Measurements from ENCODE around the gene PHYHD1. TPM values are rescaled to one million over a fixed set of nuclear protein-coding genes. Genes with fewer than 3 reads are reported as not detected.
A peak's percentile ranks its signal among the peaks of the same experiment; 100 is the strongest.

PHYHD1 gene
- total and polyA plus RNA-seq, 2 of the 4 experiments (the other 2 are of a cell fraction) = 2.2 to 8.4 TPM

- TF ChIP-seq NFE2L2 (IDR thresholded peaks at IDR 0.05; ENCODE audit: low read depth, low read length) (no peak), RAD21 (IDR thresholded peaks at IDR 0.05; ENCODE audit: low read length) (no peak)
Observed at GRCh38 chr9:128881884-128882676, 38.7 kb upstream of the PHYHD1 start, which contains the start of the genes KYAT1 and LRRC8A (continued).

- intact Hi-C loops (cut with micrococcal nuclease) (loop anchor here (5.0 kb wide), 1 partner anchor 64 kb away; the partner anchor contains the start of genes DOLK and NUP188), in situ Hi-C loops (cut with MboI; ENCODE audit: low sequenced_read_pairs) (no loop called here), dilution Hi-C loops (cut with HindIII; ENCODE audit: low sequenced_read_pairs, unreplicated experiment) (no loop called here)
- H3K23ac ChIP-seq (ENCODE audit: low read depth, low read length) = peak overlapping the region; percentile 98
- peak overlapping the region; percentile 91 for H3K27ac ChIP-seq (ENCODE audit: insufficient read depth, low read length)
- peaks cover 10% of the 10 kb centered on the region for H3K4me1 ChIP-seq (ENCODE audit: control insufficient read depth, insufficient read depth, low read length)
- peaks cover 24% of the 10 kb centered on the region for H3K9me1 ChIP-seq (ENCODE audit: insufficient read depth, low read length)
- DNase-seq = no peak
- peak overlapping the region; percentile 100 for H2AK5ac ChIP-seq (ENCODE audit: low read depth, low read length)
- peak overlapping the region; percentile 84 for H4K91ac ChIP-seq (ENCODE audit: insufficient read depth, low read depth, low read length)
- no peaks in the 10 kb centered on the region for H3K27me3 ChIP-seq (ENCODE audit: control insufficient read depth, insufficient read depth, low read length)
- peak overlapping the region; percentile 62 for H2BK120ac ChIP-seq (ENCODE audit: low read depth, low read length)
- H2AK9ac ChIP-seq (replicated peaks; ENCODE audit: low read depth, low read length, poor library complexity) = peak overlapping the region; percentile 98
- peak overlapping the region; percentile 81 for H3K56ac ChIP-seq (ENCODE audit: extremely low read depth, insufficient read depth, low read length)
- peak overlapping the region; percentile 87 for H2BK5ac ChIP-seq (ENCODE audit: low read depth, low read length, poor library complexity, severe bottlenecking)
- peak overlapping the region; percentile 95 for H3K4me2 ChIP-seq (ENCODE audit: low read depth, low read length)
- WGBS, 2 experiments (ENCODE audit: extremely low coverage in 2 of 2, insufficient read length in 1 of 2) = 0% methylated on average over 2 of the region's 19 CpGs; no CpG with 5 or more reads in 1 of the 2 experiments
- no TSS peak for BruUV-seq (replicated peaks)
- H3K14ac ChIP-seq (replicated peaks; ENCODE audit: low read depth, low read length) = peak overlapping the region; percentile 98
- H3K79me1 ChIP-seq (ENCODE audit: low read depth in 1 of 2, low read length in 2 of 2) = peaks cover 28 to 77% of the 10 kb centered on the region in 2 experiments
- H3K18ac ChIP-seq (ENCODE audit: low read depth, low read length) = peak overlapping the region; percentile 35
- H3K36me3 ChIP-seq (ENCODE audit: control insufficient read depth, insufficient read depth, low read length) = peaks cover 21% of the 10 kb centered on the region
- H4K20me1 ChIP-seq (ENCODE audit: insufficient read depth, low read length) = peaks cover 30% of the 10 kb centered on the region
- H2BK20ac ChIP-seq (ENCODE audit: low read depth, low read length) = peak overlapping the region; percentile 39; the same call in 1 of the 2 replicates
- ATAC-seq (ENCODE audit: low read depth) = peak; percentile 25
- POLR2A ChIA-PET (ENCODE audit: unreplicated experiment) = no interaction called here
- H3K9ac ChIP-seq (ENCODE audit: low read depth, low read length) = peak overlapping the region; percentile 84
- peak overlapping the region; percentile 55; the same call in 1 of the 3 replicates for H2BK15ac ChIP-seq (ENCODE audit: low read depth, low read length)
- CTCF ChIA-PET = no interaction called here
- TF ChIP-seq MXI1 (IDR thresholded peaks at IDR 0.05; ENCODE audit: borderline replicate concordance, low read depth, low read length) = 0 out of 2 replicates have a peak, but pooled peaks have one; percentile 24
- TF ChIP-seq RAD21 (IDR thresholded peaks at IDR 0.05; ENCODE audit: low read length) = no peak
- peak overlapping the region; percentile 78 for H3K4me3 ChIP-seq (ENCODE audit: insufficient read depth, low read depth, low read length)
- peak overlapping the region; percentile 98 for H3K4ac ChIP-seq (ENCODE audit: low read depth, low read length)
- H4K8ac ChIP-seq (ENCODE audit: low read depth in 2 of 2, low read length in 2 of 2) = peak overlapping the region; percentile 74 to 84
- peak overlapping the region; percentile 54 for H4K5ac ChIP-seq (ENCODE audit: low read depth, low read length)
- H2AFZ ChIP-seq (replicated peaks; ENCODE audit: low read length, poor library complexity) = peak overlapping the region; percentile 100
- H3K9me3 ChIP-seq (ENCODE audit: control insufficient read depth, insufficient read depth, low read length) = no peaks in the 10 kb centered on the region
Observed at GRCh38 chr9:128882677-128883603, 37.8 kb upstream of the PHYHD1 start.
